Measurements from ENCODE around the gene TACC3. TPM values are rescaled to one million over a fixed set of nuclear protein-coding genes. Genes with fewer than 3 reads are reported as not detected.
"Not testable (repeated sequence)": the region's sequence is repeated elsewhere in the genome, so short reads cannot be mapped to it uniquely, and the experiment has no call there.

The TACC3 gene
- total RNA-seq, 2 donors from 2014 or later: 20.6 to 99.7 TPM

DNA sequence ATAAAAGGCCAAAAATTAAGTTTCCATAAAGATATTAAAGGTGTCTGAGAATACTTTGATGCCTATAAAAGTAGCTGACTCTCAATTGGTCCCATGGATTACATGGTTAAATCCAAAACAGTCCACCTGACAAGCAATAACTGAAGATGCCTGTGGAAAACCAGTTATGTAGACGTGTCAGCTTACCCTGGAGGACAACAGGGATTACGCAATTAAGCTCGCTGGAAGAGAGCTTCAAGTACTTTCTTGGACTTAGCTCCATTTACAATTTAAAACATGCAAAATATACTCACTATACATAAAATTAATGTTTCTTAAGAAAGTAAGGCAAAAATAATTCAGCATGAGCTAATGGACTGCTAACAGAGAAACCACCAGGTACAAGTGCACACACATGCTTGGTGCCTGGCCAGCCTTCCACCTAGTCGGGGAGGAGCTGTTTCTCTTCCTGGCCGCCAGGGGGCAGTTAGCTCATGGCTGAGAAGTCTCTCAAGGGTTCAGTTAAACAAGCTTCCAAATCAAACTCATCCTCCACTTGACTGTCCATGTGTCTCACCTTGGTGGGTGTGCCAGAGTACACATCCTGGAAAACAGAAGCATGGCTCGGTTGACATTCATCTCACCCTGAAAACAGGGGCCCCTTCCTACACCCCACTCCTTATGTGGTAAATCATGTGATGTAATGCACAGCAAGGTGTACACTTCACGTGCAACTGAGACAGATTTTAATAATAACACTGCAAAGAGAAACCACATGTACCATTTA, 28.0 kb upstream of the TACC3 start:
- intact Hi-C loops (cut with DNase I): loop anchor here (5.0 kb wide), 1 partner anchor 34 kb away; no protein-coding TSS in a partner anchor
- TF ChIP-seq, protein P1, sequence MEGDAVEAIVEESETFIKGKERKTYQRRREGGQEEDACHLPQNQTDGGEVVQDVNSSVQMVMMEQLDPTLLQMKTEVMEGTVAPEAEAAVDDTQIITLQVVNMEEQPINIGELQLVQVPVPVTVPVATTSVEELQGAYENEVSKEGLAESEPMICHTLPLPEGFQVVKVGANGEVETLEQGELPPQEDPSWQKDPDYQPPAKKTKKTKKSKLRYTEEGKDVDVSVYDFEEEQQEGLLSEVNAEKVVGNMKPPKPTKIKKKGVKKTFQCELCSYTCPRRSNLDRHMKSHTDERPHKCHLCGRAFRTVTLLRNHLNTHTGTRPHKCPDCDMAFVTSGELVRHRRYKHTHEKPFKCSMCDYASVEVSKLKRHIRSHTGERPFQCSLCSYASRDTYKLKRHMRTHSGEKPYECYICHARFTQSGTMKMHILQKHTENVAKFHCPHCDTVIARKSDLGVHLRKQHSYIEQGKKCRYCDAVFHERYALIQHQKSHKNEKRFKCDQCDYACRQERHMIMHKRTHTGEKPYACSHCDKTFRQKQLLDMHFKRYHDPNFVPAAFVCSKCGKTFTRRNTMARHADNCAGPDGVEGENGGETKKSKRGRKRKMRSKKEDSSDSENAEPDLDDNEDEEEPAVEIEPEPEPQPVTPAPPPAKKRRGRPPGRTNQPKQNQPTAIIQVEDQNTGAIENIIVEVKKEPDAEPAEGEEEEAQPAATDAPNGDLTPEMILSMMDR (IDR thresholded peaks at IDR 0.05): peak; percentile 93

DNA sequence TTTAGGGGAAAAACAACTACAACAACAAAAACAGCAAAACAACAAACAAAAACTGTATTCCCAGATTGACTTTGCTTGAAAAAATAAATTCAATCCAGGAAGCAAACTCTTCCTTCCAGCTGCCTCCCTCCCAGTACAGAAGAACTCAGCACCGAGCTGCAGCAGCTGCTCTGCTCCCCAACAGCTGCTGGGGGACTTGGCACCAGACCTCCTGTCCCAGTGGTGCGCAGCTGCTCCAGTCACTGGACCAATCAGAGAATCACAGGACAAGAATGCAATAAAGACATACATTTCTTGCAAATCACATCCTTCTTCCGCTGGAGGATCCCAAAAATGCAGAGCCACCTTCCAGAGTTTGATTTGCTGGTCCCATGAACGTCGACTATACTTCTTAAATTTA, 25.4 kb upstream of the TACC3 start:
- no peaks in the 10 kb centered on the region for H3K27me3 ChIP-seq
- H3K4me3 ChIP-seq: no peak overlapping the region
- intact Hi-C loops (cut with DNase I): no loop called here
- no peak for DNase-seq
- peaks cover 7% of the 10 kb centered on the region for H3K36me3 ChIP-seq
- H3K9me3 ChIP-seq: no peaks in the 10 kb centered on the region
- H3K27ac ChIP-seq: no peak overlapping the region
- no peak overlapping the region for H3K9ac ChIP-seq (ENCODE audit: low read depth in 2 of 2, low read length in 2 of 2)
- TF ChIP-seq, protein P1 (IDR thresholded peaks at IDR 0.05): no peak
- no peaks in the 10 kb centered on the region for H3K4me1 ChIP-seq

More for the DNA sequence above, 28.0 kb upstream of the TACC3 start:
- Histone ChIP-seq H3K4me3 (no peak overlapping the region), H3K9ac (ENCODE audit: low read depth in 2 of 2, low read length in 2 of 2) (no peak overlapping the region), H3K27ac (no peak overlapping the region), H3K27me3 (no peaks in the 10 kb centered on the region), H3K36me3 (peaks cover 7% of the 10 kb centered on the region), H3K4me1 (no peaks in the 10 kb centered on the region), H3K9me3 (no peaks in the 10 kb centered on the region)
- DNase-seq: peak; percentile 62

DNA sequence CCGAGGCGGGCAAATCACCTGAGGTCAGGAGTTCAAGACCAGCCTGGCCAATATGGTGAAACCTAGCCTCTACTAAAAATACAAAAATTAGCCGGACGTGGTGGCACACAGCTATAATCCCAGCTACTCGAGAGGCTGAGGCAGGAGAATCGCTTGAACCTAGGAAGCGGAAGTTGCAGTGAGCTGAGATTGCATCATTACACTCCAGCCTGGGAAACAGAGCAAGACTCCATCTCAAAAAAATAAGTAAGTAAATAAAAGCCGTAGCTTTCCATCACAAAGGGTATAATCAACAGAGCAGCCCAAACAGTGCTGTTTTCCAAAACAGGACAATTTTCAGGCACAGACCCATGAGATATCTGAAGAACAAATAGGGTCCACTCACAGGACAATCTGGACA, 19.6 kb upstream of the TACC3 start:
- DNase-seq; H3K27ac ChIP-seq; H3K4me1 ChIP-seq; H3K36me3 ChIP-seq; H3K27me3 ChIP-seq; H3K9ac ChIP-seq (ENCODE audit: low read depth in 2 of 2, low read length in 2 of 2); intact Hi-C loops (cut with DNase I); H3K9me3 ChIP-seq; H3K4me3 ChIP-seq: not testable (repeated sequence)

DNA sequence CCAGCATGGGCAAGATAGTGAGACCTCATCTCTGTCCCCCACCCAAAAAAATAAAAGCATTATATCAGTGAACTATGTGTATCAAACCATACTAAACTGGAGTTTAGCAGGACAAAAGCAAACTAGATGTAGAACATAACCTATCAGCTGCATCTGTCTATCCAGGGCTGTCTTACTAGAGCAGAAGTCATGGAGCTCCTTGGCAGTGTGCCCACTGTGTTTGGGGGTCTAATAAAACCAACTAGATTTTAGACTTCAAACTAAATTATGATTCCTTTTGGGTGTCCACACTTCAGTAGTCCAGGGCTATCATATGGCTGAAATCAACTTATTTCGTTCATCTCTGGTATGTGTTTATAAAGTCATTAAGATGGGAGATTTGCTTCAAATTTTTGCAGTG, 17.5 kb upstream of the TACC3 start:
- Histone ChIP-seq H3K27me3 (no peaks in the 10 kb centered on the region), H3K9me3 (no peaks in the 10 kb centered on the region), H3K36me3 (no peaks in the 10 kb centered on the region), H3K9ac (ENCODE audit: low read depth in 2 of 2, low read length in 2 of 2) (no peak overlapping the region), H3K27ac (no peak overlapping the region), H3K4me1 (no peaks in the 10 kb centered on the region), H3K4me3 (no peak overlapping the region)
- TF ChIP-seq, protein P1 (IDR thresholded peaks at IDR 0.05): no peak
- no peak for DNase-seq
- intact Hi-C loops (cut with DNase I): no loop called here

DNA sequence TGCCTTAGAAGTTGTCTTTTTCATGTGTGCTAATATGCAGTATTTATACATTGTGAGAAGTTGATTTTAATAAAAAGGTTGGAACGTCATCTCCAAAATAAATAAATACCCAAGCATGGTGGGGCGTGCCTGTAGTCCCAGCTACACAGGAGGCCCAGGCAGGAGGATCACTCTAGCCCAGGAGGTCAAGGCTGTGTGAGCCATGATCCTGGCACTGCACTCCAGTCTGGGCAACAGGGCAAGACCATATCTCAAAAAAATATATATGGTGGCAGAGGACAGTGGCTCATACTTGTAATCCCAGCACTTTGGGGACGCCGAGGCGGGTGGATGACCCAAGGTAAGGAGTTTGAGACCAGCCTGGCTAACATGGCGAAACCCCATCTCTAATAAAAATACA, 15.6 kb upstream of the TACC3 start:
- no peak overlapping the region for H3K9ac ChIP-seq (ENCODE audit: low read depth in 2 of 2, low read length in 2 of 2)
- intact Hi-C loops (cut with DNase I): no loop called here
- no peaks in the 10 kb centered on the region for H3K9me3 ChIP-seq
- DNase-seq: no peak
- peaks cover 4% of the 10 kb centered on the region for H3K4me1 ChIP-seq
- H3K27me3 ChIP-seq: no peaks in the 10 kb centered on the region
- no peak overlapping the region for H3K4me3 ChIP-seq
- no peak overlapping the region for H3K27ac ChIP-seq
- TF ChIP-seq, protein P1 (IDR thresholded peaks at IDR 0.05): no peak
- H3K36me3 ChIP-seq: no peaks in the 10 kb centered on the region

DNA sequence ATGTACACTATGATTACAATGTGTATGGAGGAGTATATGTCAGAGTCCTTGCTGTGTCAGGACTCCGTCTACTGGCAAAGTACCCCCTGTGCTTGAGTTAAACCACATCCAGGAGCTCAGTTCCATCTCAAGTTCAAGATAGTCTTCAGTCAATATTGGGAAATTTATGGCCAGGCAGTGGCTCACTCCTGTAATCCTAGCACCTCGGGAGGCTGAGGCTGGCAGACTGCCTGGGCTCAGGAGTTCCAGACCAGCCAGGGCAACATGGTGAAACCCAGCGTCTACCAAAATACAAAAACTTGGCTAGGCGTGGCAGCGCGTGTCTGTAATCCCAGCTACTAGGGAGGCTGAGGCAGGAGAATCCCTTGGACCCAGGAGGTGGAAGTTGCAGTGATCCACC, 15.0 kb upstream of the TACC3 start:
- DNase-seq: no peak
- Histone ChIP-seq H3K4me3 (no peak overlapping the region), H3K4me1 (peaks cover 6% of the 10 kb centered on the region), H3K27ac (no peak overlapping the region), H3K36me3 (no peaks in the 10 kb centered on the region), H3K27me3 (no peaks in the 10 kb centered on the region), H3K9me3 (no peaks in the 10 kb centered on the region), H3K9ac (ENCODE audit: low read depth in 2 of 2, low read length in 2 of 2) (no peak overlapping the region)
- TF ChIP-seq, protein P1 (IDR thresholded peaks at IDR 0.05): no peak
- intact Hi-C loops (cut with DNase I): no loop called here
